Measurements from ENCODE around the gene GKN1. TPM values are rescaled to one million over a fixed set of nuclear protein-coding genes. Genes with fewer than 3 reads are reported as not detected.
A peak's percentile ranks its signal among the peaks of the same experiment; 100 is the strongest.

The GKN1 gene
- total RNA-seq, 1 donor from 2014 or later, result not detected

DNA sequence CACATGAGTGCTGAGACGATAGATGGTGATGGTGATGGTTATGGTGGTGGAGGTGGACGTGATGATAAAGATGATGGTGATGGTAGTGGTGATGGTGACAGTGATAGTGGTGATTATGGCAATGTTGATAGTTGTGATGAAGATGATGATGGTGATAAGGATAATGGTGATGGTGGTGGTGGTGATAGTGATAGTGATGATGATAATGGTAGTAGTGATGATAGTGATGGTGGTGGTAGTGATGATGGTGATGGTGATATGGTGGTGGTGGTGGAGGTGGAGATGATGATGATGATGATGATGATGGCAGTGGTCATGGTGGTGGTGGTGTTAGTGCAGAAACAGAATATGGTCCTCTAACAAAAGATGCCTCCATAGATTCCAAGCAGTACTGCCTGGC, 48.8 kb downstream of the GKN1 start:
- DNase-seq (ENCODE audit: low read depth) (no peak), FAIRE-seq (no peak)
- no peak overlapping the region for H3K4me3 ChIP-seq (ENCODE audit: low read depth, low read length)

DNA sequence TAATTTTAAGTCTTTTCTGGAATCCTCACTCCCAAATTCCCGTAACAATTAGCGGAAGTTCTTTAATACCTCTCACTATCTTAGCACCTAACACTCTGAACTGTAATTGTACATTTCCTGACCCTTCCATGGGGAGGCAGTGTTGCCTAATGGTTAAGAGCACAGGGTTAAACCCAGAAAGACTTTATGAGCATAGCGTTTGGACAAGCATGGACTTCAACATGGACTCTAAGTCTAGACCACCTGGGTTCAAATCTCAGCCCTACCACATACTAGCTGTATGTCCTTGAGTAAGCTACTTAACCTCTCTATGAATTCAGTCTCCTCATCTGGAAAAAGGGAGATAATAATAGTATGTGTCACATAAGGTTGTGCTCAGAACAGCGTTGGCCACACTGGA, 51.6 kb downstream of the GKN1 start:
- no peaks in the 10 kb centered on the region for H3K27me3 ChIP-seq (ENCODE audit: control insufficient read depth, insufficient read depth, low read length)
- peak; percentile 66 for FAIRE-seq
- peak; percentile 60 for DNase-seq (ENCODE audit: low read depth)
- peak; percentile 55 for TF ChIP-seq CTCF (IDR thresholded peaks at IDR 0.05; ENCODE audit: insufficient read depth, low read length, severe bottlenecking)
- no peaks in the 10 kb centered on the region for H3K36me3 ChIP-seq (ENCODE audit: control insufficient read depth, insufficient read depth, low read length)
- no peak overlapping the region for H3K4me3 ChIP-seq (ENCODE audit: low read depth, low read length)

More for the DNA sequence above, 48.8 kb downstream of the GKN1 start:
- Histone ChIP-seq H3K27me3 (ENCODE audit: control insufficient read depth, insufficient read depth, low read length) (no peaks in the 10 kb centered on the region), H3K36me3 (ENCODE audit: control insufficient read depth, insufficient read depth, low read length) (no peaks in the 10 kb centered on the region)
- no peak for TF ChIP-seq CTCF (IDR thresholded peaks at IDR 0.05; ENCODE audit: insufficient read depth, low read length, severe bottlenecking)

- FAIRE-seq, result no peak
- Histone ChIP-seq H3K4me3 (ENCODE audit: low read depth, low read length) (no peak overlapping the region), H3K27me3 (ENCODE audit: control insufficient read depth, insufficient read depth, low read length) (no peaks in the 10 kb centered on the region), H3K36me3 (ENCODE audit: control insufficient read depth, insufficient read depth, low read length) (no peaks in the 10 kb centered on the region)
- TF ChIP-seq CTCF (IDR thresholded peaks at IDR 0.05; ENCODE audit: insufficient read depth, low read length, severe bottlenecking), result no peak
- DNase-seq (ENCODE audit: low read depth), result no peak
These were observed 52.4 kb downstream of the GKN1 start for GRCh38 chr2:69026691-69027459.

Other genes starting within 250 kb of the GKN1 start
- gene ARHGAP25, start 239.8 kb upstream of the GKN1 start, total RNA-seq, result 0.77 and 0.79 TPM in 2 replicates
- not detected in 2 replicates for gene BMP10, start 103.2 kb upstream of the GKN1 start, total RNA-seq
- not detected in 2 replicates for gene GKN2, start 21.7 kb upstream of the GKN1 start, total RNA-seq
- gene ANTXR1, start 38.5 kb downstream of the GKN1 start, total RNA-seq, result 1.5 and 3.7 TPM in 2 replicates

Measured in bronchial epithelial cell (primary cell).